Retinal pigment epithelial cell (primary cell): ENCODE measurements around the gene CELF2.

ENCODE experiments used
- DNase-seq: peaks from one replicate; pipeline ENCODE4 v3.0.0-alpha.2; 2010; ENCODE audit warnings: low read depth
- H3K4me3 ChIP-seq: 2 replicates; pipeline ENCODE4 v1.5.1; 2011; ENCODE audit warnings: mild to moderate bottlenecking, low read length, control low read depth, moderate library complexity
- TF ChIP-seq, protein P1 (sequence below): conservative IDR thresholded peaks from 2 replicates; pipeline ENCODE4 v1.5.1; 2011; ENCODE audit warnings: low read depth, low read length, control low read depth, inconsistent platforms

Gene CELF2

GRCh38 chr10:11150231-11150731 is 132.6 kb downstream of the CELF2 start:
- no peak overlapping the region for H3K4me3 ChIP-seq
- TF ChIP-seq, protein P1, sequence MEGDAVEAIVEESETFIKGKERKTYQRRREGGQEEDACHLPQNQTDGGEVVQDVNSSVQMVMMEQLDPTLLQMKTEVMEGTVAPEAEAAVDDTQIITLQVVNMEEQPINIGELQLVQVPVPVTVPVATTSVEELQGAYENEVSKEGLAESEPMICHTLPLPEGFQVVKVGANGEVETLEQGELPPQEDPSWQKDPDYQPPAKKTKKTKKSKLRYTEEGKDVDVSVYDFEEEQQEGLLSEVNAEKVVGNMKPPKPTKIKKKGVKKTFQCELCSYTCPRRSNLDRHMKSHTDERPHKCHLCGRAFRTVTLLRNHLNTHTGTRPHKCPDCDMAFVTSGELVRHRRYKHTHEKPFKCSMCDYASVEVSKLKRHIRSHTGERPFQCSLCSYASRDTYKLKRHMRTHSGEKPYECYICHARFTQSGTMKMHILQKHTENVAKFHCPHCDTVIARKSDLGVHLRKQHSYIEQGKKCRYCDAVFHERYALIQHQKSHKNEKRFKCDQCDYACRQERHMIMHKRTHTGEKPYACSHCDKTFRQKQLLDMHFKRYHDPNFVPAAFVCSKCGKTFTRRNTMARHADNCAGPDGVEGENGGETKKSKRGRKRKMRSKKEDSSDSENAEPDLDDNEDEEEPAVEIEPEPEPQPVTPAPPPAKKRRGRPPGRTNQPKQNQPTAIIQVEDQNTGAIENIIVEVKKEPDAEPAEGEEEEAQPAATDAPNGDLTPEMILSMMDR, result no peak
- no peak for DNase-seq

DNA sequence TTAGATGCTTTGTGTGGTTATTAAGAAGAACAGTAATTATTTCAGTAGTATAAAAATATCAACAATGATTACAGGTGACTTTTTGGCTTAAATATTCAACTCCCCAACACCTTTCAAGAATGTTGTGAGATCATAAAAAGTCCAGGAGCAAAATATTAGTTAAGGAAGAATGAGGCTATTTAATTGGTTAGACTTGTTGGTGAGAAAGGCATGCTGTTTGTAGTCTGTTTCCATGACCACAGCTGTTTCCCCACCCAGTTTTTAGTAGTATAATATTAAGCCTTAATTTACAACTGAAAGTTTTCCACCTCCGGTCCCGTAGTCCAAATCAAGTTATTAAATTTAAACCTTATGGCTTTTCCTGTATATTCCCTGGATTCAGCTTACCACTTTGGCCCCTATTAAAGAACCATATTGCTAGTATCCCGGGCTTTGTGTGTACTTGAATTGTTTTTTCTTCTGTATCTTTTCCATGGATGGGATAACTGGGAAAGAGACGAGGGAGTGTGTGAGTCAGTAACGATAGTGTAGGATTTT is 133.3 kb downstream of the CELF2 start:
- TF ChIP-seq, protein P1, result no peak
- no peak for DNase-seq
- H3K4me3 ChIP-seq, result no peak overlapping the region

DNA sequence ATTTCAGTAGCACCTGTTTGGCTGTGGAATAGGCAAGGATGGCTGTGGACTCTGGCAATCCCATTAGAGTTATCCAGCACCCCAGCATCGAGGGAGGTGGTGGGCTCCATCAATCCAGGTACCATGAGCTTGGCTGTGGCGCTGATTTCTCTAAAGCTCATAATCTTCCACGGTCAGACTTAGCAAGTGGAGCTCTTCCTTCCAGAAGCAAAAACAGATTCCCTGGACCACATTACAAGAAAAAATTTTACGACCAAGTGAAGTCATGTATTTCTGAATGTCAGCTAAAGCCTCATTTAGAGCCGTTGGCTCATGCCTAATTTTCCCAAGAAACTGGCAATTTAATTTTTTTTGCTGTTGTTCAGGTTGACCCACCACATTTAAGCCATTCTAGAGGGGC is 135.1 kb downstream of the CELF2 start:
- H3K4me3 ChIP-seq, result no peak overlapping the region
- DNase-seq, result no peak
- TF ChIP-seq, protein P1, result no peak

- DNase-seq, result no peak
- no peak overlapping the region for H3K4me3 ChIP-seq
- TF ChIP-seq, protein P1, result no peak
Observed at GRCh38 chr10:11153245-11153644, 135.6 kb downstream of the CELF2 start.

GRCh38 chr10:11153766-11154165 is 136.1 kb downstream of the CELF2 start:
- no peak for DNase-seq
- TF ChIP-seq, protein P1, result no peak
- H3K4me3 ChIP-seq, result no peak overlapping the region

DNA sequence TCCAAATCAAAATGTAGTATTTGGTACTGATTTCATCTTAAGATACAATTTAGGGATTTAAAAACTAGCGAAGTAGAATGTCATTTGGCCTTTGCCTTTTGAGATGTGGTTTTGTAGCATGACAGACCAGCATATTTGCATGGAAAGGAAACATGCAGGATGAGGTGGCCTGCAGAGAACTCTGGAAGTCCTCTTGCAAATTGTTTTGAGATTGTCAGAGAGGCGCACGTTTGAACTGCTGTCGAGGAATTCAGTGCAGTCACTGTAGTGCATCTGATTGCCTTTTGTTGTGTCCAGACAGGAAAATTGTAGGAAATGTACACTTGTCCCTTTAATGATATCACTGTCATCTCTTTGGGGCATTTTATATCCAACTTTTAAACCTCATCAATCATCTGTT is 136.7 kb downstream of the CELF2 start:
- TF ChIP-seq, protein P1, result no peak
- H3K4me3 ChIP-seq, result no peak overlapping the region

DNA sequence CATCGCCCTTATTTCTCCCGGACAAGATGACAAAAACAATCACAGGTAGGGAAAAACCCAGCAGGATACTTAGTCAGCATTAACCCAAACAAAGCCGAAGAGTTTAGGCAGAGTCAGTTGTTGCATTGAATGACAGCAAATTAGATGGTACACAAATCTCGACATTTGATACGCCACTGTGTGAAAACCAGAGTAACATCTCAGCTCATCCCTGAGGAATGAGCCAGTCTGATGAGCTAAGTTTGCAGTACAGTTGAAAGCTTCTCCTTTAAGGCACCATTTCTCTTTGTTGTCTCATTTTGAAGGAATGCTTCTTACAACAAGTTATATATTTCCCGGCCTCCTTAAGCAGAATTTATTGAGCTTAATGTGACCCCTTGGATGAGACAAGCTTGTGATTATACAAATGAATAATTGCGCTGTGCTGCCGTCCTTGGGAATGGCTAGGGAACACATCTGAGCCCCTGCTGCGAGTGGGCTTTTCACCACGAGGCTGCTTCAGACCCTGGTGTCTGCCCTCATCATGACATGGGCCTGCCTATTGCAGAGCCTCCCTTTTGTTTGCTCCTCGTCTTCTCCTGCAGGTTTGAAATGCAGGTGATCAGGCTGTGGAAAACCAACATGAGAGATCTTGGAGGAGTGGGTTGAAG is 137.3 kb downstream of the CELF2 start:
- DNase-seq, result no peak

More for the DNA sequence above, 136.7 kb downstream of the CELF2 start:
- no peak for DNase-seq

More for the DNA sequence above, 137.3 kb downstream of the CELF2 start:
- H3K4me3 ChIP-seq, result no peak overlapping the region
- TF ChIP-seq, protein P1, result no peak
